Activated CD8-positive, alpha-beta memory T cell treated with anti-CD3 and anti-CD28 coated beads, Interleukin-2, amount 10 ng/mL, durations not matched to agents 7 days and 5 days (primary cell): ENCODE data around the gene NAP1L4. TPM values are rescaled to one million over a fixed set of nuclear protein-coding genes. Genes with fewer than 3 reads are reported as not detected.

Source experiments
- ATAC-seq: fragments of 150-1000 bp; cut with Tn5 transposase; one replicate; pipeline ENCODE4 v1.10.0; 2021; ENCODE audit warnings: moderate library complexity
- CTCF ChIA-PET: fragments of 350-600 bp; sonication (Branson Sonifier 250); formaldehyde crosslinking; loops from one replicate; lab custom pipeline; 2021; ENCODE audit warnings: antibody characterized with exemption; lab: Charles Lee
- DNase-seq: peaks from one replicate; pipeline ENCODE4 v3.0.0-alpha.2; 2020
- H3K27ac Mint-ChIP-seq: one replicate; pipeline ENCODE4 v1.8.0; 2021; ENCODE audit warnings: mild to moderate bottlenecking, mixed read lengths
- H3K27me3 Mint-ChIP-seq: one replicate; pipeline ENCODE4 v1.8.0; 2021; ENCODE audit warnings: mixed read lengths
- H3K36me3 Mint-ChIP-seq: one replicate; pipeline ENCODE4 v1.8.0; 2021; ENCODE audit warnings: mild to moderate bottlenecking, mixed read lengths
- H3K4me1 Mint-ChIP-seq: one replicate; pipeline ENCODE4 v1.8.0; 2021; ENCODE audit warnings: mixed read lengths
- H3K4me3 Mint-ChIP-seq: one replicate; pipeline ENCODE4 v1.8.0; 2021; ENCODE audit warnings: mild to moderate bottlenecking, moderate library complexity, mixed read lengths
- H3K9me3 Mint-ChIP-seq: one replicate; pipeline ENCODE4 v1.8.0; 2022; ENCODE audit warnings: low read depth, mixed read lengths
- total RNA-seq, 2 experiments: library from RNA; stranded (reverse); gene quantifications; one replicate each; pipeline ENCODE4 v1.2.3, GENCODE V29; 2021

Gene NAP1L4
- total RNA-seq, 2 experiments from 2014 or later, result 347 to 389 TPM

GRCh38 chr11:3007404-3008010, 15.4 kb upstream of the NAP1L4 start:
- Mint-ChIP-seq H3K4me1 (peaks cover 82% of the 10 kb centered on the region), H3K9me3 (no peaks in the 10 kb centered on the region), H3K27ac (peak overlapping the region; percentile 90), H3K4me3 (peak overlapping the region; percentile 80), H3K27me3 (no peaks in the 10 kb centered on the region), H3K36me3 (peaks cover 66% of the 10 kb centered on the region)
- peak; percentile 4 for ATAC-seq
- CTCF ChIA-PET, result interaction anchor here (1.1 to 2.7 kb wide), 8 partner anchors 8 to 84 kb away, joined by 3 to 11 read pairs (median 8); no protein-coding TSS in a partner anchor
- DNase-seq, result no peak

- Mint-ChIP-seq H3K9me3 (no peaks in the 10 kb centered on the region), H3K36me3 (peaks cover 65% of the 10 kb centered on the region), H3K27ac (peak overlapping the region; percentile 90), H3K4me1 (peaks cover 75% of the 10 kb centered on the region), H3K4me3 (peak overlapping the region; percentile 80), H3K27me3 (no peaks in the 10 kb centered on the region)
- CTCF ChIA-PET, result interaction anchor here (1.1 to 2.7 kb wide), 10 partner anchors 9 to 85 kb away, joined by 3 to 11 read pairs (median 6); no protein-coding TSS in a partner anchor
- DNase-seq (peak; percentile 90), ATAC-seq (peak; percentile 98)
Measured at GRCh38 chr11:3006505-3007260, 14.6 kb upstream of the NAP1L4 start.

GRCh38 chr11:3004481-3004880, 12.4 kb upstream of the NAP1L4 start:
- ATAC-seq, result no peak
- H3K4me3 Mint-ChIP-seq, result no peak overlapping the region
- CTCF ChIA-PET, result interaction anchor here (1.5 kb wide), 1 partner anchor 10 kb away, joined by 4 read pairs; no protein-coding TSS in a partner anchor
- H3K4me1 Mint-ChIP-seq, result peaks cover 56% of the 10 kb centered on the region
- H3K27me3 Mint-ChIP-seq, result no peaks in the 10 kb centered on the region
- H3K27ac Mint-ChIP-seq, result peak overlapping the region; percentile 52
- no peak for DNase-seq
- no peaks in the 10 kb centered on the region for H3K9me3 Mint-ChIP-seq
- peaks cover 66% of the 10 kb centered on the region for H3K36me3 Mint-ChIP-seq

GRCh38 chr11:3003396-3004231, 11.5 kb upstream of the NAP1L4 start:
- Mint-ChIP-seq H3K9me3 (no peaks in the 10 kb centered on the region), H3K4me1 (peaks cover 49% of the 10 kb centered on the region), H3K27ac (peak overlapping the region; percentile 24), H3K27me3 (no peaks in the 10 kb centered on the region), H3K36me3 (peaks cover 61% of the 10 kb centered on the region), H3K4me3 (no peak overlapping the region)
- DNase-seq (no peak), ATAC-seq (no peak)
- CTCF ChIA-PET, result interaction anchor here (1.3 to 1.7 kb wide), 3 partner anchors 11 to 29 kb away, joined by 3 to 4 read pairs (median 4); no protein-coding TSS in a partner anchor

- ATAC-seq (no peak), DNase-seq (no peak)
- CTCF ChIA-PET, result interaction anchor here (1.3 to 1.7 kb wide), 2 partner anchors 18 to 28 kb away, joined by 3 to 4 read pairs; no protein-coding TSS in a partner anchor
- Mint-ChIP-seq H3K9me3 (no peaks in the 10 kb centered on the region), H3K36me3 (peaks cover 56% of the 10 kb centered on the region), H3K27ac (peak overlapping the region; percentile 48), H3K4me1 (peaks cover 43% of the 10 kb centered on the region), H3K4me3 (no peak overlapping the region), H3K27me3 (no peaks in the 10 kb centered on the region)
Measured at GRCh38 chr11:3002871-3003270, 10.7 kb upstream of the NAP1L4 start.

GRCh38 chr11:3002351-3002861, 10.3 kb upstream of the NAP1L4 start:
- Mint-ChIP-seq H3K36me3 (peaks cover 54% of the 10 kb centered on the region), H3K4me1 (peaks cover 38% of the 10 kb centered on the region), H3K27me3 (no peaks in the 10 kb centered on the region), H3K9me3 (no peaks in the 10 kb centered on the region), H3K4me3 (no peak overlapping the region), H3K27ac (peak overlapping the region; percentile 44)
- CTCF ChIA-PET, result interaction anchor here (1.7 kb wide), 1 partner anchor 28 kb away, joined by 4 read pairs; no protein-coding TSS in a partner anchor
- no peak for ATAC-seq
- DNase-seq, result no peak

GRCh38 chr11:3001496-3001895, 9.4 kb upstream of the NAP1L4 start:
- no peak overlapping the region for H3K27ac Mint-ChIP-seq
- H3K4me1 Mint-ChIP-seq, result peaks cover 30% of the 10 kb centered on the region
- ATAC-seq (no peak), DNase-seq (no peak)
- H3K27me3 Mint-ChIP-seq, result no peaks in the 10 kb centered on the region
- peaks cover 54% of the 10 kb centered on the region for H3K36me3 Mint-ChIP-seq
- H3K4me3 Mint-ChIP-seq, result no peak overlapping the region
- CTCF ChIA-PET, result interaction anchor here (0.8 to 1.3 kb wide), 2 partner anchors 13 to 14 kb away, joined by 3 read pairs; no protein-coding TSS in a partner anchor
- no peaks in the 10 kb centered on the region for H3K9me3 Mint-ChIP-seq

DNA sequence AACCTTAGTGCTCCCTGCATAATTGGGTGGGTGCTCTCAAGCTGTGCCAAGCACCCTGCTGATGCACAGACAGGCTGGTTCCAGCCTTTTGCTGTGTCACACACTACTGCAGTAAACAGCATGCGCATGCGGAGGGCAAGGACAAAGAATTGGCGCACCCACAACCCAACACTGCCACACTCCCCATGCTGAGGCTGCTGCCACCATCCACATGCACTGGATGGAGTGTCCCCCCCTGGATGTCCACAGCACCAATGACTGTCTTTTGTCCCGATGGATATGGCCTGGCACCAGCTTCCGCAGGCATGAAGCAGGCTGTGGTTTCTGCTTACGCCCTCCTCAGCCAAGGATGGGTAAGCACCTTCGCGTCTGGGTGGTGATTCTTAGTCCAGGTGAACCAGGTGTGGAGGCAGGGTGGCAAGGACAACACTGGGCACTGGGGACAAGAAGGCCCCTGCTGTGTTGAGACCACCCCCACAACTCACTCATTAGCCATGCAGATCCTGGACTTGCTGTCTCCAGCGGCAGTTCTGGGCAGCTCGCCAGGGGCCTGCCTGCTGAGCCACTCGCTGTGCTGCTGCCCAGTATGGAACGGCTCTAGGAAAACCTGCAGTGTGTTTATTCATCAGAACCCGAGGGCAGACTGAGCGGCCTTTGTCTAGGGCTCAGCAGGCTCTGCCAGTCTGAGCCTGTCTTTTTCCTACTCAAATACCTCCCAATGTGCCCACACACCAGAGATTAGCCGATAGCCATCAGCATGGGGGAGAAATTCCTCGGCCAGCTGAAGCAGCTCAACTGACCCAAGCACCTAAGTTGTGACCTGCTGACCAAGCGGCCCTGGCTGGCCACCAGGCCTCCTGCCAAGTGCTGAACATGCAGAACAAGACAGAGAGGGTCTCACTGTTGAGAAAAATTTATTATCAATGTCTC, 8.2 kb upstream of the NAP1L4 start:
- CTCF ChIA-PET, result interaction anchor here (1.3 kb wide), 1 partner anchor 16 kb away, joined by 3 read pairs; no protein-coding TSS in a partner anchor
- Mint-ChIP-seq H3K36me3 (peaks cover 46% of the 10 kb centered on the region), H3K4me1 (peaks cover 20% of the 10 kb centered on the region), H3K27ac (no peak overlapping the region), H3K27me3 (no peaks in the 10 kb centered on the region), H3K9me3 (no peaks in the 10 kb centered on the region), H3K4me3 (no peak overlapping the region)
- DNase-seq, result no peak
- ATAC-seq, result no peak

DNA sequence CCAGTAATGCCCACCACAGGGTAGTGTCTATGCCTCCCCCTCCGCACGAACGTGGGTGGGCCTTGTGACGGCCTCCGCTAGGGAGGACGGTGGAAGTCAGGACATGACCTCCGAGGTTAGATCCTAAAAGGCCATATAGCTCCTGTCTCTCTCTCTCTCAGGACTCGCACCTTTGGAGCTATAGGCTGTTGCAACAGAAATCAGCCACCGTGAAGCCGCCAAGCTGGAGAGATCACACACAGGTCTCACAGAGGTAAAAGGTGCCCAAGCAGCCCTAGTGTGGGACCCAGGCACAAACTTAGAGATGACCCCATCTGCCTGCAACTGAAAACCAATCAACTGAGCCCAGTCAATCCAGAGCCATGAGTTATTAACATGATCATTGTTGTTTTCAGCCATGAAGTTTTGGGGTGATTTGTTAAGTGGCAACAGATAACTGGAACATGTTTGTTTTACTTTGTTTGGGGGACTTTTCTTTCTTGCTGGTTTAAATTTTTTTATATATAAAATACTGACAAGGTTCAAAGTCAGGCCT, 7.4 kb upstream of the NAP1L4 start:
- Mint-ChIP-seq H3K4me3 (no peak overlapping the region), H3K27ac (no peak overlapping the region), H3K27me3 (no peaks in the 10 kb centered on the region), H3K36me3 (peaks cover 43% of the 10 kb centered on the region), H3K4me1 (peaks cover 18% of the 10 kb centered on the region), H3K9me3 (no peaks in the 10 kb centered on the region)
- DNase-seq (no peak), ATAC-seq (no peak)
- CTCF ChIA-PET, result interaction anchor here (1.0 kb wide), 1 partner anchor 9 kb away, joined by 4 read pairs; no protein-coding TSS in a partner anchor

DNA sequence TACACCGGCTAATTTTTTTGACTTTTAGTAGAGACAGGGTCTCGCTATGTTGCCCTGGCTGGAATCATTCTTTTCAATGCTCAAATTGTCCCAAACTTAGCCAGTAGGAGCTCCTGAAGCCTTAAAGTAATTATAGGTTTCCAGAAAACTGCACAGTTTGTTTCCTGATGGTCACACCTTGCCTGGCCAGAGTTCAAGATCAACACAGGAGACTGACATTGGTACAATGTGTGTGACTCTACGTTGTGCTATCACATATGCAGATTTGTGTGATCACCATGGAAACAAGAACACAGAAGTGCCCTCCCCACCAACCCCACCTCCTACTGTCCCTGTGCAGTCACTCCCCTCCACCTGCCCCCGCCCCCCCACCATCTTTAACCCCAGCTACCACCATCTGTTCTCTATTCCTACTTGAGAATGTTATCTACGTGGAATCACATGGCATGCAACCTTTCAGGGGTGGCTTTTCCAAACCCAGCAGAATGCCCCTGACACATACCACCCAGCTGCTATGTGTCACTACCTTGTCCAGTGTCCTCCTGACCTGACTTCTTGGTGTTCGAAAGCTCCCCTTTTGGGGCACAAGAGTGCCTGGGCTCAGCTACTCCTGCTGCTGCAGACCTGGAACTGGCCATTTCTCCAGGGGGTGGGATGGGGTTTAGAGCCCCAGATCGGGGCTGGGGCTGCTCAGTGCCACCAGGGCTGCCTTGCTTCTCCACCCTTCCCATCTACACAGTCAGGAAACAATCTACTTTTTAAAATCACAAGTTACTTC, 6.1 kb upstream of the NAP1L4 start:
- peaks cover 16% of the 10 kb centered on the region for H3K4me1 Mint-ChIP-seq
- H3K27ac Mint-ChIP-seq, result no peak overlapping the region
- no peaks in the 10 kb centered on the region for H3K9me3 Mint-ChIP-seq
- CTCF ChIA-PET, result interaction anchor here (1.0 kb wide), 1 partner anchor 10 kb away, joined by 4 read pairs; no protein-coding TSS in a partner anchor
- H3K4me3 Mint-ChIP-seq, result no peak overlapping the region
- DNase-seq (no peak), ATAC-seq (no peak)
- H3K36me3 Mint-ChIP-seq, result peaks cover 31% of the 10 kb centered on the region
- no peaks in the 10 kb centered on the region for H3K27me3 Mint-ChIP-seq

- Mint-ChIP-seq H3K27ac (no peak overlapping the region), H3K27me3 (no peaks in the 10 kb centered on the region), H3K9me3 (no peaks in the 10 kb centered on the region), H3K4me3 (no peak overlapping the region), H3K36me3 (peaks cover 23% of the 10 kb centered on the region), H3K4me1 (peaks cover 9% of the 10 kb centered on the region)
- DNase-seq (no peak), ATAC-seq (no peak)
- CTCF ChIA-PET, result interaction anchor here (0.9 kb wide), 1 partner anchor 9 kb away, joined by 3 read pairs; no protein-coding TSS in a partner anchor
Measured at GRCh38 chr11:2997406-2997805, 5.3 kb upstream of the NAP1L4 start.
